Upper lobe of left lung (tissue), 6 donors: ENCODE data around the gene MMP3. TPM values are rescaled to one million over a fixed set of nuclear protein-coding genes. Genes with fewer than 3 reads are reported as not detected.

Experiments
- ATAC-seq, 2 donors: fragments of 200-7000 bp; cut with Tn5 transposase; one replicate each; pipeline ENCODE4 v1.9.1; 2022; ENCODE audit warnings: mild to moderate bottlenecking in 2 of 2, moderate library complexity in 2 of 2; ENCODE audit not compliant: low FRiP score in 2 of 2
- DNase-seq, 2 donors: peaks; one replicate each; pipeline ENCODE4 v3.0.0-alpha.2; 2019 to 2020
- H3K27ac ChIP-seq, 4 donors: fragments of 200-600 bp; sonication (generic); one replicate each; pipeline ENCODE4 v1.5.1; 2016 to 2019
- H3K27me3 ChIP-seq, 4 donors: fragments of 200-600 bp; sonication (generic); one replicate each; pipeline ENCODE4 v1.5.1; 2017 to 2019
- H3K36me3 ChIP-seq, 4 donors: fragments of 200-600 bp; sonication (generic); one replicate each; pipeline ENCODE4 v1.5.1; 2016 to 2019
- H3K4me1 ChIP-seq, 4 donors: fragments of 200-600 bp; sonication (generic); one replicate each; pipeline ENCODE4 v1.5.1; 2018 to 2019
- H3K4me3 ChIP-seq, 4 donors: fragments of 200-600 bp; sonication (generic); one replicate each; pipeline ENCODE4 v1.5.1; 2017 to 2019; ENCODE audit warnings: mild to moderate bottlenecking in 2 of 4, moderate library complexity in 1 of 4
- H3K9me3 ChIP-seq, 4 donors: fragments of 200-600 bp; sonication (generic); one replicate each; pipeline ENCODE4 v1.5.1; 2018 to 2019
- CTCF ChIP-seq, 6 experiments: fragments of 450-650 bp in 4 of 6; fragments of 200-600 bp in 2 of 6; sonication (generic) in 2 of 6; IDR thresholded peaks; one replicate each; pipeline ENCODE4 v1.5.1; 2016 to 2019; ENCODE audit warnings: antibody characterized with exemption in 6 of 6
- EP300 ChIP-seq, 4 donors: sonication (generic); formaldehyde crosslinking; IDR thresholded peaks; one replicate each; pipeline ENCODE4 v1.5.1; 2017; ENCODE audit warnings: antibody characterized with exemption in 4 of 4, control low read depth in 2 of 4
- POLR2A ChIP-seq, 4 donors: fragments of 450-650 bp; IDR thresholded peaks; one replicate each; pipeline ENCODE4 v1.5.1; 2016 to 2017; ENCODE audit warnings: antibody characterized with exemption in 4 of 4, mild to moderate bottlenecking in 2 of 4
- POLR2AphosphoS5 ChIP-seq, 2 donors: sonication (generic); formaldehyde crosslinking; IDR thresholded peaks; one replicate each; pipeline ENCODE4 v1.5.1; 2017; ENCODE audit warnings: antibody characterized with exemption in 2 of 2
- WGBS, 2 donors: methylation state at CpG; one replicate each; pipeline ENCODE4 v1.1.5; 2017 to 2018; 5-methylcytosine and 5-hydroxymethylcytosine counted together
- total RNA-seq, 6 donors: library from RNA; depleted of rRNA in 4 of 6; stranded (reverse); fragments of >200 nt in 4 of 6; gene quantifications; one replicate each; pipeline versions ENCODE4 v1.1.0 to v1.2.1, GENCODE V29; 2016 to 2021
- donor health status: DM: no; HTN: no; CAD: no; lungs with moderate emphysema.
- donor health status: DM: no; HTN: yes; CAD: no; lungs with severe emphysema.

The MMP3 gene
- total RNA-seq, 6 donors from 2014 or later, result 0.47 to 1.8 TPM; not detected in 4

GRCh38 chr11:102837156-102837555, 6.3 kb downstream of the MMP3 start:
- H3K4me3 ChIP-seq, result no peak overlapping the region
- no peak for TF ChIP-seq POLR2A (IDR thresholded peaks at IDR 0.05)
- no peak for TF ChIP-seq POLR2AphosphoS5 (IDR thresholded peaks at IDR 0.05)
- TF ChIP-seq EP300 (IDR thresholded peaks at IDR 0.05), result no peak
- ATAC-seq, result no peak
- no peaks in the 10 kb centered on the region for H3K9me3 ChIP-seq
- DNase-seq, result no peak
- H3K27me3 ChIP-seq, result no peaks in the 10 kb centered on the region
- WGBS, 2 donors, result 92 to 93% methylated on average over 2 of the region's 2 CpGs
- no peaks in the 10 kb centered on the region for H3K4me1 ChIP-seq
- no peaks in the 10 kb centered on the region for H3K36me3 ChIP-seq
- no peak overlapping the region for H3K27ac ChIP-seq

GRCh38 chr11:102836290-102836875, 7.0 kb downstream of the MMP3 start:
- TF ChIP-seq POLR2AphosphoS5 (IDR thresholded peaks at IDR 0.05) (no peak), POLR2A (IDR thresholded peaks at IDR 0.05) (no peak), CTCF (IDR thresholded peaks at IDR 0.05) (no peak), EP300 (IDR thresholded peaks at IDR 0.05) (no peak)
- no peaks in the 10 kb centered on the region for H3K9me3 ChIP-seq
- no peak overlapping the region for H3K27ac ChIP-seq
- peaks cover 0 to 5% (median 0%) of the 10 kb centered on the region in 4 donors for H3K4me1 ChIP-seq
- DNase-seq, result no peak
- H3K4me3 ChIP-seq, result no peak overlapping the region
- H3K36me3 ChIP-seq, result no peaks in the 10 kb centered on the region
- no peaks in the 10 kb centered on the region for H3K27me3 ChIP-seq
- ATAC-seq, result peak in 1 of 2 donors; percentile 63
- WGBS, 2 donors, result 71 to 74% methylated on average over 3 of the region's 3 CpGs

GRCh38 chr11:102833731-102834130, 9.7 kb downstream of the MMP3 start:
- H3K4me3 ChIP-seq, result no peak overlapping the region

GRCh38 chr11:102832612-102833011, 10.8 kb downstream of the MMP3 start:
- Histone ChIP-seq H3K9me3 (no peaks in the 10 kb centered on the region), H3K27ac (no peak overlapping the region), H3K36me3 (no peaks in the 10 kb centered on the region), H3K4me3 (no peak overlapping the region), H3K4me1 (peaks cover 0 to 5% (median 0%) of the 10 kb centered on the region in 4 donors), H3K27me3 (no peaks in the 10 kb centered on the region)
- 95 to 97% methylated on average over 7 of the region's 7 CpGs for WGBS, 2 donors
- DNase-seq (no peak), ATAC-seq (no peak)
- TF ChIP-seq POLR2A (IDR thresholded peaks at IDR 0.05) (no peak), CTCF (IDR thresholded peaks at IDR 0.05) (no peak), POLR2AphosphoS5 (IDR thresholded peaks at IDR 0.05) (no peak)

More at GRCh38 chr11:102833731-102834130, 9.7 kb downstream of the MMP3 start:
- no peak for TF ChIP-seq EP300 (IDR thresholded peaks at IDR 0.05)
- TF ChIP-seq POLR2AphosphoS5 (IDR thresholded peaks at IDR 0.05), result no peak
- TF ChIP-seq POLR2A (IDR thresholded peaks at IDR 0.05), result no peak
- TF ChIP-seq CTCF (IDR thresholded peaks at IDR 0.05), result no peak
- 62 to 81% methylated on average over 2 of the region's 2 CpGs for WGBS, 2 donors
- DNase-seq, result no peak
- H3K27me3 ChIP-seq, result no peaks in the 10 kb centered on the region
- no peak for ATAC-seq
- peaks cover 0 to 5% (median 0%) of the 10 kb centered on the region in 4 donors for H3K4me1 ChIP-seq
- no peak overlapping the region for H3K27ac ChIP-seq
- H3K36me3 ChIP-seq, result no peaks in the 10 kb centered on the region
- H3K9me3 ChIP-seq, result no peaks in the 10 kb centered on the region

- Histone ChIP-seq H3K4me3 (peak overlapping the region in 1 of 4 donors; percentile 25), H3K36me3 (no peaks in the 10 kb centered on the region), H3K9me3 (no peaks in the 10 kb centered on the region), H3K4me1 (peaks cover 0 to 5% (median 0%) of the 10 kb centered on the region in 4 donors), H3K27ac (no peak overlapping the region), H3K27me3 (no peaks in the 10 kb centered on the region)
- peak; percentile 30 to 89 for DNase-seq
- TF ChIP-seq POLR2A (IDR thresholded peaks at IDR 0.05) (no peak), CTCF (IDR thresholded peaks at IDR 0.05) (peak in 2 of 6 experiments; percentile 16 to 23)
- peak in 1 of 2 donors; percentile 84 for ATAC-seq
- 49 to 54% methylated on average over 34 to 38 of the region's 38 CpGs for WGBS, 2 donors
These were observed 11.6 kb downstream of the MMP3 start for GRCh38 chr11:102831489-102832440.
